Endometrial microvascular endothelial cells (primary cell): ENCODE data around the gene RSPO4. TPM values are rescaled to one million over a fixed set of nuclear protein-coding genes. Genes with fewer than 3 reads are reported as not detected.

Experiments used
- in situ Hi-C: cut with HindIII; loops from 2 replicates; pipeline ENCODE4 v1.10.0; 2017; ENCODE audit warnings: low sequenced_read_pairs, low pct_unique_long_range_greater_than_20kb; ENCODE audit errors: inconsistent ontology term
- total RNA-seq: library from RNA; depleted of rRNA; stranded (reverse); fragments of >200 nt; gene quantifications from one replicate; pipeline ENCODE4 v1.2.3, GENCODE V29; 2015; ENCODE audit errors: inconsistent ontology term

RSPO4 gene
- total RNA-seq, 1 donor from 2014 or later, result not detected

DNA sequence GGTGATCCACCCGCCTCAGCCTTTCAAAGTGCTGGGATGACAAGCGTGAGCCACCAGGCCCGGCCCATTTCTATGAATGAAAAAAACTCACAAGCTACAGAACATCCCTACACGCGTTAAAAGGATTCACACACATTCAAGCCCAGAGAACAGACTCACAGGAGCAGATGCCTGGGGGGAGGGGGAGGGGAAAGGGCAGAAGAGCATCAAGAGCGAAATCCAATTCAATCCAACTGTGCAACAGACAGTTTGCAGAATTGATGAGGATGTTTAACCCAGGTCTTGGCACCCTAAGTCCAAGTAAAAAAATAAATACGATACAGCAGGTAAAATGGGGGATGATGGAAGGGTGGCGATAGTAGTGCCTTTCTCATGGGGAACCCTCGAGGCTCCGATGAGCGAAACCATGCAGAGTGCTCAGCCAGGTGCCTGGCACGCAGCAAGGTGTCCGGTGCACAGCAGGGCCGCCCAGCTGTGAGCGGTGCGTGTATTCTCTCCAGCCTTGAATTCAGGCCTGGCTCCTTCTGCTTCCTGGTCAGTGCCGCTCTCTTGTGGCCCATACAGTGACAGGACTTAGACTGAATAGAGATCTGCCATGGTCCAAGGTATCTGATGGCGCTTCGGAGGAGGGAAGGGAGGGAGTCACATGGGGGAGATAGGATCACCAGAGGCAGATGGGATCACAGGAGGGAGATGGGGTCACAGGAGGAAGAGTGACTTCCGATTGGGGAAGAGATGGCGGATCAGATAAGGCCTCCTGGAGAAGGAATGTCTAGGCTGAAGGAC lies 50.5 kb downstream of the RSPO4 start:
- in situ Hi-C loops, result no loop called here

- in situ Hi-C loops, result no loop called here
Measured at GRCh38 chr20:949717-950116, 52.4 kb downstream of the RSPO4 start.

- in situ Hi-C loops, result no loop called here
Measured at GRCh38 chr20:946826-947225, 55.3 kb downstream of the RSPO4 start.

- in situ Hi-C loops, result no loop called here
Measured at GRCh38 chr20:945841-946240, 56.3 kb downstream of the RSPO4 start.

- in situ Hi-C loops, result no loop called here
Measured at GRCh38 chr20:944774-945410, 57.2 kb downstream of the RSPO4 start.

DNA sequence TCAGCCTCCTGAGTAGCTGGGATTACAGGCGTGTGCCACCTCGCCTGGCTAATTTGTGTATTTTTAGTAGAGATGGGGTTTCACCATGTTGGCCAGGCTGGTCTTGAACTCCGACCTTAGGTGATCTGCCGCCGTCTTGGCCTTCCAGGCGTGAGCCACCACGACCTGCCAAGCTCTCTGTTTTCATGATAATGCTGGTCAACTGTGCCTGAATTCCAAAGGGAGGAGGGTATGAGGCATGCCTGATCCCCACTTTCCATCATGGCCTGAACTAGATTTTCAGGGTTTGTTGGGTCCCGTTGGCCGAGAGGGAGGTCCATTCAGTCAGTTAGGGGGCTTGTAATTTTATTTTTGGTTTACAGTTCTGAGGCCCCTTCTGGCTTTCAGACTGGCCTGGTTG lies 58.0 kb downstream of the RSPO4 start:
- in situ Hi-C loops, result no loop called here

DNA sequence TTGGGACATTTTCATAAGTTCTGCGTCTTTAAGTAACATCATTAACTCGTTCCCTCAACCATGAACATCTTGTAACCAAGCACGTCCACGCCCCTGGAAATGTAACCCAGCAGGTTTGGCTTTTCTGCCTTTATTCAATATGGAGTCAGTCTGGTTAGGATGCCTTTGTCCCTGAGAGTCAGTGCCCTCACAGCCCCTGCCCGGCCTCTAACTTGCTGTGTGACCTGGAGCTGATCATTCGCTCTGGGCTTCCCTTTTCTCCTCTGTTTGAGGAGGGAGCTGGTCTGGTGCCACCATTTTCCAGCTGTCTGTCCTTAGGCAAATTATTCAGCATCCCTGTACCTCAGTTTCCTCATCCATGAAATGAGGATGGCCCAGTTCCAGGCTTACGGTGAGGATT lies 59.5 kb downstream of the RSPO4 start:
- in situ Hi-C loops, result no loop called here

DNA sequence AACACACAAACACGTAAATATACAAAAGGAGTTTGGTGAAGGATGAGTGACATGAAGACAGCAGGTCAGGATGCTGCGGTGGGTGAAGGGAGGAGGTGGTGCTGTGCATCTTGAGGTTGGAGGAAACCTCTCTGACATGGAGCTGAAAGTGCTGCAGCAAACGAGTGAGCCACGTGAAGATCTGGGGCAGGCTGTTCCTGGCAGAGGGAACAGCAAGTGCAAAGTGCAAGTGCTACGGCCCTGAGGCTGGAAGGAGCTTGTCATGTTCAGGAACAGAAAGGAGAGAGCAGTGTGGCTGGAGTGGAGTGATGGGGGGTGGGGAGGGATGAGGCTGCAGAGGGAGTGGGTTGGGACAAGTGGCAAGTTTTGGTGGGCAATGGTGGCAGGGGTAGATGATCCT lies 61.2 kb downstream of the RSPO4 start:
- in situ Hi-C loops, result no loop called here

GRCh38 chr20:939606-940005 lies 62.5 kb downstream of the RSPO4 start:
- in situ Hi-C loops, result no loop called here

DNA sequence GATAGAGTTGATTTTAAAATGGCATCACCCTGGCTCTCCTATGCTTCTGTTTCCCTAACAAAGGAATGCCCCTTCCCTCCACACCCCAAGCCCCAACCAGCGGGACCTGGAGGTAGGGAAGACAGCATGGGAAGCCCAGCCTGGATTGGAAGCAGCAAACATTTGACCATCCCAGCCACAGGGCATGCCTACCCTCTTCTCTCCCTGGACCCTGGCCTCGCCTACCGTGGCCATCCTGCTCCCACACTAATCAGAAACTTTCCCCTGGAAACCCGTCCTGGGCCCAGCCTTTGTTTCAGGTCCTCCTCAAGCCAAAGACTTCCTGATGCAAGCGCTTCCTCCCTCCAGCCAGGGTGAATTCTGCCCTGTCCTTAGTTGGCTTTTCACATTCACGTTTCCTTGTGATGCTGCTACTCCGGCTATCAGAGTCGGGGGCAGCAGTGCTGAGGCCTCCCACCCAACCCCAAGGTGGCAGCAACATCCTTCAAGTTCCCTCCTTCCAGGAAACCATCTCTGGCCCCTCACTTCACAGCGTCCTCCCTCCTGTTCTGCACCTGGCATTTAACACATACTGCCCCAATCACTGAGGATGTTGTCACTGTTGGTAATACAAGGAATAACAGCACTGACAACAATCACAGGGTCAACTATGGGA lies 67.8 kb downstream of the RSPO4 start:
- in situ Hi-C loops, result no loop called here

- in situ Hi-C loops, result no loop called here
Measured at GRCh38 chr20:933029-933428, 69.1 kb downstream of the RSPO4 start.

DNA sequence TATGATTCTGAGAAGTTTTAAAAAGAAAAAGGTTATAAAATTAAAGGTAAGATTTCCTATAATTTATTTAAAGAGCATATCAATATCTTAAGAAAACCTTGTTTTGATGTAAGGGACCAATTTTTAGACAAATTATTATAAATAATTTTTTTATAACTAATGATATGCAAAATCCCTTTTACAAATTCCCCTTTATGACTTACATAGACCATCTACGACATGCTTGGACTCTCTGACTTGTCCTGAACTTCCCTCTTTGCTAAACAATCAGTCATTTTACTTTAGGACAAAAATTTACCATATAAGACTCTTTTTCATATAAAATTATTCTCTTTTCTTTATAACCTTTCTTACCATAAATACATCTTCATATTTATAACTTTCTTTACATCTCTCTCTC lies 70.7 kb downstream of the RSPO4 start:
- in situ Hi-C loops, result no loop called here

GRCh38 chr20:926670-927069 lies 75.4 kb downstream of the RSPO4 start:
- in situ Hi-C loops, result no loop called here

DNA sequence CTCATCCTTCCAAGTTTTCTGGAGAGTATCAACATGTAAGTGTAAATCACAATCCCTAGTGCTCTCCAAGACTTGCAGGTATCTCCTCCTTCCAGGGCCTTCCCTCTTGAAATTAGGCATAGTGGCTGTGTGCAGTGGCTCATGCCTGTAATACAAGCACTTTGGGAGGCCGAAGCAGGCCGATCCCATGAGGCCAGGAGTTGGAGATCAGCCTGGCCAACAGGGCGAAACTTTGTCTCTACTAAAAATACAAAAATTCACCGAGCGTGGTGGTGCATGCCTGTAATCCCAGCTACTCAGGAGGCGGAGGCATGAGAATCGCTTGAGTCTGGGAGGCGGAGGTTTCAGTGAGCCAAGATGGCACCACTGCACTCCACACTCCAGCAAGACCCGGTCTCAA lies 76.6 kb downstream of the RSPO4 start:
- in situ Hi-C loops, result no loop called here

DNA sequence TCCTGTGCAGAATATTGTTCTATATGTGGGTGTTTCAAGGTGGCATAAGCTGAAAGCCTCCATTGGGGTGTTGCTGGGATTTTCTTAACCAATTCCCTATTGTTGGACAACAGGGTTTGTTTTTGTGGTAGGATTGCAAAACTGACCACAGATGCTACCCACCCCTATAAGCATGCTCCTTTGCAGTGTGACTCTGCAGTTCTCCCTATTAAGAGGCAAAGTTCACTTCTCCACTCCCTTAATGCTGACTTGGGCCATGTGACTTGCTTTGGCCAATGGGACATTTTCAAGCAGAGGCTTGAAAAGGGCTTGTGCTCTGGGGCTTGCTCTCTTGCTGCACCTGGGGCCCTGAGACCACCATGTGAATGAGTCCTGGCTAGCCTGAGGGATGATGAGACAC lies 77.5 kb downstream of the RSPO4 start:
- in situ Hi-C loops, result no loop called here

DNA sequence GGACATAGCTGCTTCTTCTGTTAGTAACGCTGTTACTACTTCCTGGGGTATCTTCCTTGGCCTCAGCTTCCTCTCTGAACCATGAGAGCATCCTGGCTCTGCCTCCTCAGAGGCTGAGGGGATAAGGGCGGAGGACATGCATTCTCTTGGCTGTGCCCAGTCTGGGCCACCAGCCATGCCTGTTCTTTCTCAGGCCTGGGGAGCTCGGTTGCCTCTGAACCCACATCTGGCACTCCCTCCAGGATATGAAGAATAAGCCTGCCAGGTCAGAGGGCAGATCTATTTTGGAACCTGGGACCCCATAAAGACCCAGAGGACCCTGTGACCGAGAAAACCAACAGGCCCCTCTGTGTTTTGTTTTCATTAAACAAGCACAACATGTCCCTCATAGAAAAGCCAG lies 79.3 kb downstream of the RSPO4 start:
- in situ Hi-C loops, result no loop called here

- in situ Hi-C loops, result no loop called here
Measured at GRCh38 chr20:921068-921467, 81.0 kb downstream of the RSPO4 start.

DNA sequence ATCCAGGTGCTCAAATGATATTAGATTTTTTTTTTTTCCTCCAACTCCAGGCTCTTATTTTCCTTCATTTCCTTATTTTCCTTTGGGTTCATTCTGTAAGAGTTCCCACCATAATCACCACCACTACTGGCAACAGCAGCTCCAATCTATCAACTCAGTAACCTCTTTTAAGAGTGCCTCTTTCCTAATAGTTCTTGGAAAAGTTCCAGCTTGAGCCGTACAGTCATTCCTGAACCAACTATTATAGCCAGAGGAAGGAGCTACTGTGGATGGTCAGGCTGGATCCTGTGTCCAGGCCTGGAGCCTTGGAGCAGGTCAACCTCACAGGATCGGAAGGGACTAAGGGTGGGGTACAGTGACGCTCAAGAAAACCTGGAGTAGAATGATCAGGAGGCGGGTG lies 81.8 kb downstream of the RSPO4 start:
- in situ Hi-C loops, result no loop called here

DNA sequence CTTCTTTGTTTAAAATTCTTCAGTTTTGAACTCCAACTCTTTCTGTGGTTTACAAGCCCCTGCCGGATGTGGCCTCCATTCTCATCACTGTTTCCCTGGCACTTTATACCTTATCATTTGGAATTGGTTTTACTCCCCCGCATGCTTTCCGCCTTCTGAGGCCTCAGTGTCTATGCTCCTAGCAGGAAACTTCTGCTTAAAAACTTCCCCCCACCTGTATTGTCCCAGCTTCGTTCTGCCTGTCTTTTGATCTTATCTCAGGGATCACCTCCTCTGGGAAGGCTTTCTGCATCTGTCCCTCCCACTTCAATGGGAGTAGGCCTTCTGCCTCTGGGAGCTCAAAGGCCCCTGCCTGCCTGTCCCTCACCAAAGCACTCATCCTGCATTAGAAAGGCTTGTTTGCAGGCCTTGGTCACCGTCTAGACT lies 82.6 kb downstream of the RSPO4 start:
- in situ Hi-C loops, result no loop called here

DNA sequence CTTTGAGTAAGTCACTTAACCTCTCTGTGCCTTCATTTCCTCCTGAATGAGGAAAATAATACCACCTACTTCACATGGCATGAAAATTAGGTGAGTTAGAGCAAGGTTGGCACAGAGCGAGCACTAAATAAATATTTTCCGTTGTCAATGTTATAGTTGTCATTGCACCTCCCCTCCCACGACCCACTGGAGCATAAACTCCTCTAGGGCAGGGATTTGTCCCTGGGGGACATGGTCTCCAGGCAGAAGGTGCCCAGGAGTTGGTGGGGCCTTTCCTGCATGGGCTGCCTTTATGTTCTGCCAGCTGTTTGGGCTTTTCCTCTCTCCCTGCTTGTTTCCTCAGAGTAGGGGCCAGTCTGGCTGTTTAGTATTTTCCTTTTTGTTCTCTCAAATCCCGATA lies 84.7 kb downstream of the RSPO4 start:
- in situ Hi-C loops, result no loop called here
